Measurements from ENCODE around the gene KRT27.

- no peak for TF ChIP-seq CTCF (conservative IDR thresholded peaks at IDR 0.05; ENCODE audit: low read length)
- no peak for TF ChIP-seq EZH2phosphoT487 (IDR thresholded peaks at IDR 0.05; ENCODE audit: borderline replicate concordance, low read depth, low read length)
These were observed 43.2 kb upstream of the KRT27 start for GRCh38 chr17:40825599-40825998.

Data from OCI-LY7 (cell line).